HAP-1 (cell line): ENCODE measurements around the gene H2AZ1.
"Not testable (repeated sequence)": the region's sequence is repeated elsewhere in the genome, so short reads cannot be mapped to it uniquely, and the experiment has no call there.

Source experiments
- DNase-seq, 2 experiments: peaks; one replicate each; pipeline ENCODE4 v3.0.0-alpha.2; 2016 to 2020; ENCODE audit warnings: low spot score in 2 of 2
- H3K27me3 ChIP-seq: fragments of 250-450 bp; sonication (Bioruptor Pico); 2 replicates; pipeline ENCODE4 v1.5.1; 2020; ENCODE audit warnings: low read depth, mild to moderate bottlenecking, moderate library complexity
- H3K36me3 ChIP-seq: fragments of 250-450 bp; sonication (Bioruptor Pico); replicated peaks from 2 replicates; pipeline ENCODE4 v1.5.1; 2020; ENCODE audit warnings: mild to moderate bottlenecking
- H3K4me1 ChIP-seq: fragments of 250-450 bp; sonication (Bioruptor Pico); 2 replicates; pipeline ENCODE4 v1.5.1; 2020; ENCODE audit warnings: mild to moderate bottlenecking
- H3K4me3 ChIP-seq: fragments of 250-450 bp; sonication (Bioruptor Pico); 2 replicates; pipeline ENCODE4 v1.5.1; 2020; ENCODE audit warnings: mild to moderate bottlenecking, moderate library complexity
- H3K9me3 ChIP-seq: fragments of 250-450 bp; sonication (Bioruptor Pico); 2 replicates; pipeline ENCODE4 v1.5.1; 2020; ENCODE audit warnings: mild to moderate bottlenecking, moderate library complexity
- in situ Hi-C: fragments of 300-500 bp; cut with MboI; formaldehyde crosslinking; loops from 3 replicates; pipeline ENCODE4 v1.14.3; 2020; ENCODE audit warnings: low sequenced_read_pairs, inconsistent platforms, mixed read lengths

Gene H2AZ1

DNA sequence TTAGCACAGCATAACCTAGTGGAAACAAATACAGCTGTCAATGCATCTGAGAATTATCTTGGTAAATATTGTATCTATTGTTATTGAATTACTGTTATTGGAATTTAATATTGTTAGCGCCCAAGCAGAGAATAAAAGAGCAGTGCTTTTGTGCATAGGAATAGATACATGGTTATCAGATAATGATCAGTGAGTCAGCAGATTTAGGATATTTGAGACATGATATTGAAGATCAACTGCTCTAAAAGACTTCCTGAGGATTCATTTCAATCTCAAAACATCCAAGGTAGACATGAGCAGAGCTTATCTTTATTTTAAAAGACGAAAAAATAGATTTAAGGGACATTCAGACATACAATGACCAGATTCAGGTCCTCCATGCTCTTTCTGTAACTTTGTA is 10.6 kb upstream of the H2AZ1 start:
- Histone ChIP-seq H3K27me3 (no peaks in the 10 kb centered on the region), H3K9me3 (no peaks in the 10 kb centered on the region), H3K4me1 (peaks cover 9% of the 10 kb centered on the region), H3K4me3 (no peak overlapping the region), H3K36me3 (no peaks in the 10 kb centered on the region)
- DNase-seq: no peak
- in situ Hi-C loops: no loop called here

DNA sequence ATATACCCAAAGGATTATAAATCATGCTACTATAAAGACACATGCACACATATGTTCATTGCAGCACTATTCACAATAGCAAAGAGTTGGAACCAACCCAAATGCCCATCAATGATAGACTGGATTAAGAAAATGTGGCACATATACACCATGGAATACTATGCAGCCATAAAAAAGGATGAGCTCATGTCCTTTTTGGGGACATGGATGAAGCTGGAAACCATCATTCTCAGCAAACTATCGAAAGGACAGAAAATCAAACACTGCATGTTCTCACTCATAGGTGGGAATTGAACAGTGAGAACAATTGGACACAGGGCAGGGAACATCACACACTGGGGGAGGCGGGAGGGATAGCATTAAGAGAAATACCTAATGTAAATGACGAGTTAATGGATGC is 8.1 kb upstream of the H2AZ1 start:
- DNase-seq, H3K4me1 ChIP-seq, in situ Hi-C loops, H3K36me3 ChIP-seq, H3K9me3 ChIP-seq, H3K4me3 ChIP-seq, H3K27me3 ChIP-seq: not testable (repeated sequence)

DNA sequence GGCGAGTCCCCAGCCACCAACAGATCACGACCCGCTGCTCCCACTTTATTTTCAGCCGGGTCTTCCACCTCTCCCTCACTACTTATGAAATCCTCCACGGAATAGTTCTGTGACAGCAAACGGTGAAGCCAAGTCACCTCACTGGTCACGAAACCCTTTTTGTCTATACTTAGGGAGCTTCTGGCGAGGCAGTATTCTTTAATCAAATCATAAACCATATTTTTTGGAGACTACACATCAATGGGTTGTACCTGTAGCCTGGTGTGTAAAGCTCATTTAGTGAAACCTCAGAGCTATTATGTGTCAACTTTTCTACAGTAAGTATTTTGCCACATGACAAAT is 809 bp upstream of the H2AZ1 start:
- peaks cover 16% of the 10 kb centered on the region for H3K4me1 ChIP-seq
- H3K4me3 ChIP-seq: peak overlapping the region; percentile 75
- in situ Hi-C loops: no loop called here
- no peaks in the 10 kb centered on the region for H3K27me3 ChIP-seq
- peaks cover 24% of the 10 kb centered on the region for H3K36me3 ChIP-seq
- no peaks in the 10 kb centered on the region for H3K9me3 ChIP-seq
- peak in 1 of 2 experiments; percentile 27 for DNase-seq

DNA sequence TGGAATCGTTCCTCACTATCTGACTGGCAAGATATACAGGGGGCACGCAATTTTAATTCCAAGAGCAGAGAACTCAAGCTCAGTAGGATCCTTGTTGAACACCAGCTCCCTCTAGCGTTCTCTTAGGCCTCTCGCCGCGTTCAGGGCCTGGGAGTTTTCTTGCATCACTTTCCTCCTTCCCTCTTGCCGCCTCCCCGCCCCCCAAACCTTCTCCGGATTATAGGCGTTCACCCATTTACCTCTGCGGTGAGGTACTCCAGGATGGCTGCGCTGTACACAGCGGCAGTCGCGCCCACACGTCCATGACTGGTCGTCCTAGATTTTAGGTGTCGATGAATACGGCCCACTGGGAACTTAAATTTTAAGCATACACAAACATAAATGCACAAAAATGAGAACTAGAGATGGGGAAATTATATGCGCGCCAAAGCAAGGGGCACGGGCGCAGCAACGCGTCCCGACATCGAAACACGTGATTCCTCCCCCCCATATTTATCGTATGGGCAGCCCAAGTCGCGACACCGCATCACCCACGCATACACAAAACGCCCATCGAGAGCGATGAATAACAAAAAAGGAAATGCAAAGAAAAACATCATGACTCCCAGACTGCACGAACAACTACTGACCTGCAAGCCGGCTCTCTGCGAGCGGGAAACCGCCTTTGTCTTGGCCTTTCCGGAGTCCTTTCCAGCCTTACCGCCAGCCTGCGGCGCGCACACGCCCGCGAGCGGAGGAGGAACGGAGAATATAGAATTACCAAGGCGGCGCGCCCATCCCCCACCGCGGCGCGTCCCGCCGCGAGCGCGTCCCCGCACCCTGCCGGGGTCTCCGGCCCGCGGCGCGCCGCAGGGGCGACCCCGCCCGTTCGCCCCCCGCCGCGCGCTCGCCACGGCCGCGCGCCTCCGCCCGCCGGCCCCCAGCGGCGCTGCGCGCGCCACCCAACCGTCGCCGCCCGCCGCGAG is 759 bp downstream of the H2AZ1 start:
- in situ Hi-C loops: no loop called here
- peak; percentile 97 for DNase-seq
- no peaks in the 10 kb centered on the region for H3K9me3 ChIP-seq
- H3K4me1 ChIP-seq: peaks cover 24% of the 10 kb centered on the region
- H3K36me3 ChIP-seq: peaks cover 31% of the 10 kb centered on the region
- H3K4me3 ChIP-seq: peak overlapping the region; percentile 75
- H3K27me3 ChIP-seq: no peaks in the 10 kb centered on the region

GRCh38 chr4:99947608-99948007 is 2.5 kb downstream of the H2AZ1 start:
- no peak for DNase-seq
- Histone ChIP-seq H3K4me1 (peaks cover 35% of the 10 kb centered on the region), H3K36me3 (peaks cover 31% of the 10 kb centered on the region), H3K9me3 (0 out of 2 replicates have a peak, but pooled peaks cover 4% of the 10 kb centered on the region), H3K27me3 (no peaks in the 10 kb centered on the region), H3K4me3 (peak overlapping the region; percentile 75; the same call in 1 of the 2 replicates)
- in situ Hi-C loops: no loop called here

DNA sequence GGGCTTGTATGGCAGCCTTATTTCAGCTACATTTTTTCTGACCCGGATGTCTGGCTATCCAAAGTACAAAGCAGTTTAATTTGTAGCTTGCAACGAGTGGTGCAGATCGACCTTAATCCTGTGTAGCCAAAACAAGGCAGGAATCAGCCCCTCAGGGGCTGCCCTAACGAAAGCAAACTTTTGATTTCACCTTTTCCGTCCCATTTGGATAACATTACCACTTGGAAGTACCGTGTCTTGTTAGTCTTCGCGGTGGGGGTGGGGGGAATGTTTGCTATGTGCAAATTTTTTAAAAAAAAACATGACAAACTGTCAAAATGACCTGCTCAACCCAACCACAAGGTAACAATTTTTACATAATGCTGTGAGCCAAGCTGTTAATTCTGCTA is 2.9 kb downstream of the H2AZ1 start:
- H3K9me3 ChIP-seq: 0 out of 2 replicates have a peak, but pooled peaks cover 4% of the 10 kb centered on the region
- H3K4me1 ChIP-seq: peaks cover 35% of the 10 kb centered on the region
- H3K36me3 ChIP-seq: peaks cover 31% of the 10 kb centered on the region
- peak overlapping the region; percentile 75 for H3K4me3 ChIP-seq
- in situ Hi-C loops: no loop called here
- no peak for DNase-seq
- no peaks in the 10 kb centered on the region for H3K27me3 ChIP-seq

- in situ Hi-C loops: no loop called here
- Histone ChIP-seq H3K9me3 (0 out of 2 replicates have a peak, but pooled peaks cover 4% of the 10 kb centered on the region), H3K27me3 (no peaks in the 10 kb centered on the region), H3K36me3 (peaks cover 31% of the 10 kb centered on the region), H3K4me1 (peaks cover 35% of the 10 kb centered on the region), H3K4me3 (peak within 1 kb of the TSS; percentile 75)
- DNase-seq: peak; percentile 63 to 81
Observed at GRCh38 chr4:99946356-99947189, 3.5 kb downstream of the H2AZ1 start, which contains the start of gene DNAJB14. Gene DNAJB14, minus strand, starts transcription at chr4:99946618. Its CDS starts 47 bp downstream, at chr4:99946571.

GRCh38 chr4:99945718-99946355 is 4.2 kb downstream of the H2AZ1 start:
- H3K36me3 ChIP-seq: peaks cover 31% of the 10 kb centered on the region
- DNase-seq: peak; percentile 14 to 48
- H3K4me1 ChIP-seq: peaks cover 35% of the 10 kb centered on the region
- peak overlapping the region; percentile 75 for H3K4me3 ChIP-seq
- no peaks in the 10 kb centered on the region for H3K27me3 ChIP-seq
- in situ Hi-C loops: no loop called here
- 0 out of 2 replicates have a peak, but pooled peaks cover 4% of the 10 kb centered on the region for H3K9me3 ChIP-seq

DNA sequence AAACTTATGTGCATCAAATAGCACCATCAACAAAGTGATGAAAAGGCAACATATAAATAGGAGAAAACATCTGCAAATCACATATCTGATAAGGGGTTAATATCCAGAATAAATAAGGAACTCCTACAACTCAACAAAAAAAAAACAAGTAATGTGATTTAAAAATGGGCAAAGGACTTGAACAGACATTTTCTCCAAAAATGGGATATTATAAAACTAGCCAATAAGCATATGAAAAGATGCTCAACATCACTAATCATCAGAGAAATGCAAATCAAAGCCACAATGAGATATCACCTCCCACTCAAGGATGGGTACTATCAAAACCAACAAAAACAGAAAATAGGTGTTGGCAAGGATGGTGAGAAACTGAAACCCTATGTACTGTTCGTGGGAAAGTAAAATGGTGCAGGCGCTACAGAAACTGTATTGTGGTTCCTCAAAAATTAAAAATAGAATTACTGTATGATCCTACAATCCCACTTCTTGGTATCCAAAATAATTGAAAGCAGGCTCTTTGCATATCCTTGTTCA is 6.1 kb downstream of the H2AZ1 start:
- Histone ChIP-seq H3K9me3 (0 out of 2 replicates have a peak, but pooled peaks cover 4% of the 10 kb centered on the region), H3K4me3 (no peak overlapping the region), H3K4me1 (peaks cover 35% of the 10 kb centered on the region), H3K27me3 (no peaks in the 10 kb centered on the region), H3K36me3 (peaks cover 27% of the 10 kb centered on the region)
- DNase-seq: no peak
- in situ Hi-C loops: no loop called here

- H3K36me3 ChIP-seq: peaks cover 4% of the 10 kb centered on the region; the same call in 1 of the 2 replicates
- H3K4me1 ChIP-seq: peaks cover 4% of the 10 kb centered on the region
- H3K9me3 ChIP-seq: peaks cover 12% of the 10 kb centered on the region
- no peak overlapping the region for H3K4me3 ChIP-seq
- in situ Hi-C loops: no loop called here
- no peaks in the 10 kb centered on the region for H3K27me3 ChIP-seq
- no peak for DNase-seq
Observed at GRCh38 chr4:99938243-99938753, 11.8 kb downstream of the H2AZ1 start.

DNA sequence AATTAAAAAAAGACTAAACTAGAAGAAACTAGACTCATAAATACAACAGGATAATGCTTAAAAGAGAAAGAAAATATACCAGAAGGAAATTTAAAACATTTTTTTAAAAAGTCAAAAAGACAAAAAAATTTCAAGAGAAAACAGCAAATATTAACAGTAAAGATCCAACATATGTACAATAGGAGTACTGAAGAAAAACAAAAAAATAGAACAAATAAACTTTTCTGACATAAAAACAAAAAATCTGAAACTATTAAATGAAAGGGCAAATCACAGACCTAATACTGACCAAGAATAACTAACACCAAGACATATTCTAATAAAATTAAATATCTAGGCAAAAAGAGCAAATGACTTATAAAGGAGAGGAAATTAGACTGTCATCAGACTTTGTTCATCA is 15.2 kb downstream of the H2AZ1 start:
- DNase-seq: no peak
- in situ Hi-C loops: no loop called here
- H3K4me3 ChIP-seq: no peak overlapping the region
- H3K36me3 ChIP-seq: peaks cover 4% of the 10 kb centered on the region; the same call in 1 of the 2 replicates
- H3K27me3 ChIP-seq: no peaks in the 10 kb centered on the region
- H3K4me1 ChIP-seq: no peaks in the 10 kb centered on the region
- H3K9me3 ChIP-seq: peaks cover 9% of the 10 kb centered on the region

- H3K4me3 ChIP-seq: no peak overlapping the region
- H3K36me3 ChIP-seq: peaks cover 3% of the 10 kb centered on the region; the same call in 1 of the 2 replicates
- in situ Hi-C loops: no loop called here
- H3K9me3 ChIP-seq: no peaks in the 10 kb centered on the region
- no peaks in the 10 kb centered on the region for H3K27me3 ChIP-seq
- no peaks in the 10 kb centered on the region for H3K4me1 ChIP-seq
- DNase-seq: no peak
Observed at GRCh38 chr4:99927566-99927965, 22.5 kb downstream of the H2AZ1 start.

DNA sequence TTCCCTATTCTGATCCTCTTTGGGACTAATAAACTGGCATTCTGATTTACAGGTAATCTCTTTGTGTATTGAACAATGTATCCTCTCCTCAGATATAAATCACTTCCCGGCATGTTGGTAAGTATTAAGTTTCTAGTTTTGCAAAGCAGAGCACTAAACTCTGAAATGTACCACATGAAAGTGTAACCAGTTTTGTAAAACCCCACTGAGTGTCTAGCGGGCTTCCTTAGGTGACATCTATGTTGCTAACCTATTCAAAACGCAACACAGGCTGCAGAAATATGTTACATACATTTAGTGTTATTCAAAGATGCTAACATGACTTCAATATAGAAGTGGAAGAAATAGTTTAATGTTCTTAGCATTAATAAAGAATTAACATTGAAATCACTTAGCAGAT is 28.9 kb downstream of the H2AZ1 start:
- DNase-seq: no peak
- no peak overlapping the region for H3K4me3 ChIP-seq
- no peaks in the 10 kb centered on the region for H3K9me3 ChIP-seq
- H3K27me3 ChIP-seq: no peaks in the 10 kb centered on the region
- in situ Hi-C loops: no loop called here
- peaks cover 19% of the 10 kb centered on the region for H3K36me3 ChIP-seq
- H3K4me1 ChIP-seq: no peaks in the 10 kb centered on the region
